ENCODE results near the gene OR2M4.
"Not testable (repeated sequence)": the region's sequence is repeated elsewhere in the genome, so short reads cannot be mapped to it uniquely, and the experiment has no call there.

The OR2M4 gene

GRCh38 chr1:248231117-248231516 is at the start of gene OR2M4:
TSS of gene OR2M4 (plus strand) at chr1:248231417. CDS start at chr1:248238929, 7,512 bp downstream.
- no peak for DNase-seq

GRCh38 chr1:248183996-248184395 is 47.2 kb upstream of the OR2M4 start:
- DNase-seq = no peak

- DNase-seq = no peak
Measured at GRCh38 chr1:248187363-248187762, 43.9 kb upstream of the OR2M4 start.

- no peak for DNase-seq
Measured at GRCh38 chr1:248189026-248189425, 42.2 kb upstream of the OR2M4 start.

GRCh38 chr1:248194117-248194516 is 37.1 kb upstream of the OR2M4 start:
- DNase-seq = no peak

- DNase-seq = no peak
Measured at GRCh38 chr1:248196965-248197364, 34.3 kb upstream of the OR2M4 start, which contains the start of gene OR2M3. TSS of gene OR2M3 (plus strand) at chr1:248197265. CDS start at chr1:248203068, 5,803 bp downstream.

- no peak for DNase-seq
Measured at GRCh38 chr1:248215880-248216279, 15.3 kb upstream of the OR2M4 start.

- no peak for DNase-seq
Measured at GRCh38 chr1:248225537-248225936, 5.7 kb upstream of the OR2M4 start.

GRCh38 chr1:248229360-248229908 is 1.8 kb upstream of the OR2M4 start:
- no peak for DNase-seq

GRCh38 chr1:248239478-248239877 is 8.3 kb downstream of the OR2M4 start:
- no peak for DNase-seq

GRCh38 chr1:248243204-248243603 is 12.0 kb downstream of the OR2M4 start:
- peak in 2 of 3 experiments; percentile 13 to 61 for DNase-seq

- DNase-seq = not testable (repeated sequence)
Measured at GRCh38 chr1:248259309-248259708, 28.1 kb downstream of the OR2M4 start.

GRCh38 chr1:248268178-248268577 is 37.0 kb downstream of the OR2M4 start:
- DNase-seq = peak in 1 of 3 experiments; percentile 5

- DNase-seq = not testable (repeated sequence)
Measured at GRCh38 chr1:248273225-248273624, 42.0 kb downstream of the OR2M4 start.

- no peak for DNase-seq
Measured at GRCh38 chr1:248277876-248278275, 46.7 kb downstream of the OR2M4 start, which contains the start of gene OR2T33. TSS of gene OR2T33 (minus strand) at chr1:248277976. CDS start at chr1:248273814, 4,162 bp downstream.

GRCh38 chr1:248288391-248288790 is 57.2 kb downstream of the OR2M4 start:
- no peak for DNase-seq
